GM19463 (cell line): ENCODE results near the gene EFCAB6.

Source experiments
- ATAC-seq: cut with Tn5 transposase; IDR thresholded peaks from one replicate; pipeline ENCODE4 v1.9.1; 2021; ENCODE audit warnings: mild to moderate bottlenecking, moderate library complexity; ENCODE audit not compliant: unreplicated experiment

Gene EFCAB6

GRCh38 chr22:43831561-43832392, 19.7 kb upstream of the EFCAB6 start:
- no peak for ATAC-seq

GRCh38 chr22:43830931-43831560, 18.9 kb upstream of the EFCAB6 start:
- no peak for ATAC-seq

- ATAC-seq = no peak
Observed at GRCh38 chr22:43829904-43830851, 18.1 kb upstream of the EFCAB6 start.

GRCh38 chr22:43828998-43829782, 17.1 kb upstream of the EFCAB6 start:
- ATAC-seq = no peak

- no peak for ATAC-seq
Observed at GRCh38 chr22:43828725-43828997, 16.6 kb upstream of the EFCAB6 start.

GRCh38 chr22:43827926-43828724, 16.0 kb upstream of the EFCAB6 start:
- ATAC-seq = no peak

- no peak for ATAC-seq
Observed at GRCh38 chr22:43827003-43827735, 15.1 kb upstream of the EFCAB6 start.

- no peak for ATAC-seq
Observed at GRCh38 chr22:43826142-43827002, 14.3 kb upstream of the EFCAB6 start.

GRCh38 chr22:43825651-43826050, 13.5 kb upstream of the EFCAB6 start:
- no peak for ATAC-seq

GRCh38 chr22:43824724-43825420, 12.8 kb upstream of the EFCAB6 start:
- ATAC-seq = no peak

GRCh38 chr22:43823911-43824665, 12.0 kb upstream of the EFCAB6 start:
- ATAC-seq = no peak

- no peak for ATAC-seq
Observed at GRCh38 chr22:43823353-43823908, 11.3 kb upstream of the EFCAB6 start.

GRCh38 chr22:43821606-43822425, 9.7 kb upstream of the EFCAB6 start:
- ATAC-seq = no peak

- no peak for ATAC-seq
Observed at GRCh38 chr22:43820651-43821305, 8.7 kb upstream of the EFCAB6 start.

GRCh38 chr22:43819931-43820640, 8.0 kb upstream of the EFCAB6 start:
- no peak for ATAC-seq
